ENCODE data around the gene CTNS. TPM values are rescaled to one million over a fixed set of nuclear protein-coding genes. Genes with fewer than 3 reads are reported as not detected.

Gene CTNS
- total RNA-seq, 1 experiment from 2014 or later: 5.1 TPM

- TF ChIP-seq, protein P1, sequence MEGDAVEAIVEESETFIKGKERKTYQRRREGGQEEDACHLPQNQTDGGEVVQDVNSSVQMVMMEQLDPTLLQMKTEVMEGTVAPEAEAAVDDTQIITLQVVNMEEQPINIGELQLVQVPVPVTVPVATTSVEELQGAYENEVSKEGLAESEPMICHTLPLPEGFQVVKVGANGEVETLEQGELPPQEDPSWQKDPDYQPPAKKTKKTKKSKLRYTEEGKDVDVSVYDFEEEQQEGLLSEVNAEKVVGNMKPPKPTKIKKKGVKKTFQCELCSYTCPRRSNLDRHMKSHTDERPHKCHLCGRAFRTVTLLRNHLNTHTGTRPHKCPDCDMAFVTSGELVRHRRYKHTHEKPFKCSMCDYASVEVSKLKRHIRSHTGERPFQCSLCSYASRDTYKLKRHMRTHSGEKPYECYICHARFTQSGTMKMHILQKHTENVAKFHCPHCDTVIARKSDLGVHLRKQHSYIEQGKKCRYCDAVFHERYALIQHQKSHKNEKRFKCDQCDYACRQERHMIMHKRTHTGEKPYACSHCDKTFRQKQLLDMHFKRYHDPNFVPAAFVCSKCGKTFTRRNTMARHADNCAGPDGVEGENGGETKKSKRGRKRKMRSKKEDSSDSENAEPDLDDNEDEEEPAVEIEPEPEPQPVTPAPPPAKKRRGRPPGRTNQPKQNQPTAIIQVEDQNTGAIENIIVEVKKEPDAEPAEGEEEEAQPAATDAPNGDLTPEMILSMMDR (IDR thresholded peaks at IDR 0.05; ENCODE audit: unreplicated experiment): no peak
- DNase-seq: no peak
- H3K27me3 Mint-ChIP-seq (ENCODE audit: unreplicated experiment): no peaks in the 10 kb centered on the region
- no TSS peak for BruUV-seq (replicated peaks)
- no peaks in the 10 kb centered on the region for H3K4me1 Mint-ChIP-seq (ENCODE audit: low read depth, unreplicated experiment)
- intact Hi-C loops (cut with micrococcal nuclease; ENCODE audit: unreplicated experiment): no loop called here
- H3K27ac Mint-ChIP-seq (ENCODE audit: unreplicated experiment): no peak overlapping the region
- H3K9me3 Mint-ChIP-seq (ENCODE audit: low read depth, unreplicated experiment): no peaks in the 10 kb centered on the region
- no peak overlapping the region for H3K4me3 Mint-ChIP-seq (ENCODE audit: low read depth, unreplicated experiment)
- H3K36me3 Mint-ChIP-seq (ENCODE audit: insufficient read depth, unreplicated experiment): peaks cover 67% of the 10 kb centered on the region
- CTCF ChIA-PET: no interaction called here
Measured at GRCh38 chr17:3660311-3660891, 23.8 kb downstream of the CTNS start.

DNA sequence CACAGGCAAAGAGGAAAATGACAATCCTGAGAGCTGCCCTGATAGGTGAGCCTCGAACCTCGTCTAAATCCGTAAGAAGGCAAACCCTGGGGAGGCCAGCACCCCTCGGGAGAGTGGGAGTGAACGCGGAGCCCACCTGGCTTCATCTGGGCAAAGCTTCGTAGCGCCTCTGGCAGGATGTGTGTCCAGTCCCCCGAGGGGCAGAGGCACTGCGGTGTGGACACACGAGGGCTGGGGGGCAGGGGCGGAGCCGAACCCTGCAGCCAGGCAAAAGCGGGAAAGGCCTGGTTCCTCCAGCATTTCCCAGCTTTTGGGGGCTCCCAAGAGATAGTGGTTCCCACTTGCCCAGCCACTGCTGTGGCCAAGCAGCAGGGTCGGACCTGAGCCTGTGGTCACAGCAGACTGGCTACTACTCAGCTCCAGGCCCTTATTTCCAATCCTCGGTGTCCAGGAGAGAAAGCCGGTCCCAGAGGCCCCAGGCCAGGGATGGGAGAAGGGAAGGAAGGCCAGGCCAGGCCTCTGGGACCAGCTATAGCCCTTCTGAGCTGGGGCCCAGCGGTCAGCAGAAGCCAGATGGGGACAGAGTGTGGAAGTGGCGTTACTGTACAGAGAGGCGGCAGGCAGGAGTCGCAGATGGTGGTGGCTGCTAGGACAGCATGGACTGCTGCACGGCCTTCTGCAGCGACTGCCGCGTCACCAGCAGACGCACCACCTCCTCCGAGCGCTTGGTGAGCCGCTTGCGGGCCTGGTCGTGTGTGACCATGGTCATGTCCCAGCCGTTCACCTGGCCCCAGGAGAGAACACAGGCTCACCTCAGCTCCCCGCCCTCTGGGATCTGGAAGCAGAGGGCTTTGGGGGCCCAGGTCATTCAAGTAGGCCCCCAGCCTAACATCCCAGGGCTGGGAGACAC, 26.8 kb downstream of the CTNS start:
- Mint-ChIP-seq H3K4me3 (ENCODE audit: low read depth, unreplicated experiment) (no peak overlapping the region), H3K27me3 (ENCODE audit: unreplicated experiment) (no peaks in the 10 kb centered on the region), H3K27ac (ENCODE audit: unreplicated experiment) (no peak overlapping the region), H3K9me3 (ENCODE audit: low read depth, unreplicated experiment) (no peaks in the 10 kb centered on the region), H3K36me3 (ENCODE audit: insufficient read depth, unreplicated experiment) (peaks cover 82% of the 10 kb centered on the region), H3K4me1 (ENCODE audit: low read depth, unreplicated experiment) (peaks cover 10% of the 10 kb centered on the region)
- TF ChIP-seq, protein P1 (IDR thresholded peaks at IDR 0.05; ENCODE audit: unreplicated experiment): no peak
- DNase-seq: no peak
- no TSS peak for BruUV-seq (replicated peaks)
- intact Hi-C loops (cut with micrococcal nuclease; ENCODE audit: unreplicated experiment): no loop called here
- CTCF ChIA-PET: no interaction called here

GRCh38 chr17:3665834-3666233, 29.3 kb downstream of the CTNS start:
- H3K4me3 Mint-ChIP-seq (ENCODE audit: low read depth, unreplicated experiment): peak overlapping the region; percentile 45
- no peaks in the 10 kb centered on the region for H3K27me3 Mint-ChIP-seq (ENCODE audit: unreplicated experiment)
- no TSS peak for BruUV-seq (replicated peaks)
- CTCF ChIA-PET: no interaction called here
- peak overlapping the region; percentile 75 for H3K27ac Mint-ChIP-seq (ENCODE audit: unreplicated experiment)
- H3K4me1 Mint-ChIP-seq (ENCODE audit: low read depth, unreplicated experiment): peaks cover 10% of the 10 kb centered on the region
- intact Hi-C loops (cut with micrococcal nuclease; ENCODE audit: unreplicated experiment): no loop called here
- peaks cover 82% of the 10 kb centered on the region for H3K36me3 Mint-ChIP-seq (ENCODE audit: insufficient read depth, unreplicated experiment)
- DNase-seq: no peak
- TF ChIP-seq, protein P1 (IDR thresholded peaks at IDR 0.05; ENCODE audit: unreplicated experiment): no peak
- no peaks in the 10 kb centered on the region for H3K9me3 Mint-ChIP-seq (ENCODE audit: low read depth, unreplicated experiment)

DNA sequence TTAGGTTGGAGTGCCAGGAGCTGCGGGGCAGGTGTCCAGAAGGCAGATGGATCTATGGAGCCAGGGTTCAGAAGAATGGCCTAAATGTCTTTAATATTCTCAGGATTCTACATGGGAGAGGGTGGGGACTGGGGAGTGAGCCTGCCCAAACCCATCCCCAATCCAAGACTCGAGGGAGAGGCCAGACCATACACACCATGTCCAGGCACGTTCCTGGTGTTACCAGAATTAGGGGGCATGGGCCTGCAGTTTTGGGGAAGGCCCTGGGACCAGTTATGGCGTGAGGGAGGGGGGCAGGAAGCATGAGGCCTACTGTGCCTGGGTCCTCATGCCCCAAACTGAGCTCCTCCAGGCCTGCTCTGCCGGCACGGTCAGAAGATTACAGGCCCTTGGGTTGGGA, 30.0 kb downstream of the CTNS start:
- Mint-ChIP-seq H3K9me3 (ENCODE audit: low read depth, unreplicated experiment) (no peaks in the 10 kb centered on the region), H3K4me1 (ENCODE audit: low read depth, unreplicated experiment) (peaks cover 10% of the 10 kb centered on the region), H3K4me3 (ENCODE audit: low read depth, unreplicated experiment) (peak overlapping the region; percentile 45), H3K27ac (ENCODE audit: unreplicated experiment) (peak overlapping the region; percentile 75), H3K36me3 (ENCODE audit: insufficient read depth, unreplicated experiment) (peaks cover 75% of the 10 kb centered on the region), H3K27me3 (ENCODE audit: unreplicated experiment) (no peaks in the 10 kb centered on the region)
- TF ChIP-seq, protein P1 (IDR thresholded peaks at IDR 0.05; ENCODE audit: unreplicated experiment): no peak
- no TSS peak for BruUV-seq (replicated peaks)
- intact Hi-C loops (cut with micrococcal nuclease; ENCODE audit: unreplicated experiment): no loop called here
- DNase-seq: no peak
- CTCF ChIA-PET: no interaction called here

Data from Calu3 (cell line).